NCI-H345 treated with DMSO at 0.1 percent for 48 hours (cell line): ENCODE measurements around the gene UQCR11.

Source experiments
- DNase-seq: peaks from one replicate; lab custom pipeline; 2025; ENCODE audit not compliant: unreplicated experiment; lab: John Stamatoyannopoulos, UW

Gene UQCR11

GRCh38 chr19:1571358-1571757 is 33.9 kb downstream of the UQCR11 start:
- no peak for DNase-seq

GRCh38 chr19:1570836-1571235 is 34.4 kb downstream of the UQCR11 start:
- DNase-seq = no peak

GRCh38 chr19:1569997-1570396 is 35.3 kb downstream of the UQCR11 start:
- no peak for DNase-seq

DNA sequence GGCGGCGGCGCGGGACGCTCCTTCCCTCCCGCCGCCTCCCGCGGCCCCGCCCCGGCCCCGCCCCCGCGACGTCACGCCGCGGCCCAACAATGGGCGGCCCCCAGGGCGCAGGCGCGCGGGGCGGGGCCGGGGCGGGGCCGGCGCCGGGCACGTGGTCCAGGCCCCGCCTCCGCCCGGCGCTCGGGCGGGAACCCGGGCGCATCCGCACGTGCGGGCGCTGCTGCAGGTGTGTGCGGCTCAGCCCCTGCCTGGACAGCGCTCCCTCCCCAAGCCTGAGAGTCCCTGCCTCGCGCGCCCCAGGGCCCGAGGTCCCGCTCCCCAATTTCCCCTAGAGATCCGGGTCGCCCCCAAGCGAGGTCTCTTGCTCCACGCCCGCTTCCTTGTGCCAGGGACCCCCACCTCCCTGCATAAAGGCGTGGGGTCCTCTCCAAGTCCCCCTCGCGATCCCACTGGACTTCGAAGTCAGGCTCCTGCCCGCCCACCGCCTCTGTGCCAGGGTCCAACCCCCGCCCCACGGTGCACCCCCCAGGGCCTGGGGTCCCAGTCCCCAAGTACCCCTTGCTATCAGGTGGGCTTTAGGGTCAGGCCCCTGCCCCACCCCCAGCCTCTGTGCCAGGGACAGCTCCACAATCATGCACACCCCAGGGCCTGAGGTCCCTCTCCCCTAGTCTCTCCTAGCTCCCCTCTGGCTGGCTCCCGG is 36.8 kb downstream of the UQCR11 start, which contains the start of gene MEX3D:
Gene MEX3D (minus strand): TSS at position 6 of the 700 bp plus-strand sequence. CDS start 267 bp downstream, outside the sequence.
- DNase-seq = no peak

- DNase-seq = no peak
These were observed 37.4 kb downstream of the UQCR11 start for GRCh38 chr19:1567848-1568227.

GRCh38 chr19:1567116-1567847 is 38.0 kb downstream of the UQCR11 start:
- DNase-seq = no peak

DNA sequence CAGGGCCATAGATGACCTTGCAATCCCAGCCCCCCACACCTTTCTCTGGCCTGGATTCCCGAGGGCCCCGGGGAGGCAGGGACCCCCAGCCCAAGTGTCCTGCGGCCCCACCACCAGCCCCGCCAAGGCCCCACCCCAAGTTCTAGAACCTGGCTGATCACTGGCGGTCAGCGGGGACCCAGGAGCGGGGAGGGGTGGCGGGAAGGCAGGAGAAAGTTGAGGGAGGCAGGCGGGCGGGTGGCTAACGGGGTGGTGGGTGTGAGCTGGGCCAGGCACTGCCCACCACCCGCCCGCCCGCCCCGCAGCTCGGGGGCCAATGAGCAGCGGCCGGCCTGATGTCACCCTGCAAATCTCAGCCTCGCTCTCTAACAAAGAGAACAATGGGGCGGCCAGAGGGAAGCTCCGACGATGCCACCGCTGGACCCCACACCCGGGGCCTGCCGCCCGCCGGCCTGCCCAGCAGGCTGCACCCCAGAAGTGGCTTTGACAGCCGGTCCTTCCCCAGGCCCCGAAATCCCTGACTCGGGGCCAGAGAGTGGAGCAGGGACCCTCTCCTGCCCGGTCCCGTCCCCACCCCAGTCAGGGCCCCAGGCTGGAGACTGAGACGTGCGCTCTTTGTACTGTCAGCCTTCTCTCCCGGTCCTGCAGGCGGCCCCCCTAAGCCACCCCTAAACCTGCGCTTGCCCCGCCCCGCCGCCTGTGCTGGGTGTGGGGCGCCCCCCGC is 38.7 kb downstream of the UQCR11 start:
- DNase-seq = peak; percentile 24

GRCh38 chr19:1563251-1563650 is 42.0 kb downstream of the UQCR11 start:
- DNase-seq = no peak

DNA sequence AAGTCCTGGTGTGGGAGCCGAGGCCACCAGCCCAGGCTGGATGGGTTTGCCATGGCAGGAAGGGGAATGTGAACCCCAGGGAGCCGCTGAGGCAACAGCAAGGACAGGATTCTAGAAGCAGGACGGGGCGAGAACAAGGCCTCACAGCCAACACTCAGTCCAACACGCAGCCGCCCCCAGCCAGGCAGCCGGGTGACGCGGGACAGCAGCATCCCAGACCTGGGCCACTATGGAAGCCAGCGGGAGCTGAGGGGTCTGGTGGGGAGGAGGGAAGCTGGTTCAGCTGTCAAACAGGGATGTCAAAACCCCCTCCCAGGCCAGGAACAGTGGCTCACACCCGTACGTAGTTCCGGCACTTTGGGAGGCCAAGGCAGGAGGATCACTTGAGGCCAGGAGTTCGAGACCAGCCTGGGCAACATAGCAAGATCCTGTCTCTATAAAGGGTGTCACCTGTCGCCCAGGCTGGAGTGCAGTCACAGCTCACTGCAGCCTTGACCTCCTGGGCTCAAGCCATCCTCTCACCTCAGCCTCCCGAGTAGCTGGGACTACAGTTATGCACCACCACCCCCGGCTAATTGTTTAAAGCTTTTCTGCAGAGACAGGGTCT is 43.9 kb downstream of the UQCR11 start:
- no peak for DNase-seq

- no peak for DNase-seq
These were observed 44.9 kb downstream of the UQCR11 start for GRCh38 chr19:1560286-1560882.

DNA sequence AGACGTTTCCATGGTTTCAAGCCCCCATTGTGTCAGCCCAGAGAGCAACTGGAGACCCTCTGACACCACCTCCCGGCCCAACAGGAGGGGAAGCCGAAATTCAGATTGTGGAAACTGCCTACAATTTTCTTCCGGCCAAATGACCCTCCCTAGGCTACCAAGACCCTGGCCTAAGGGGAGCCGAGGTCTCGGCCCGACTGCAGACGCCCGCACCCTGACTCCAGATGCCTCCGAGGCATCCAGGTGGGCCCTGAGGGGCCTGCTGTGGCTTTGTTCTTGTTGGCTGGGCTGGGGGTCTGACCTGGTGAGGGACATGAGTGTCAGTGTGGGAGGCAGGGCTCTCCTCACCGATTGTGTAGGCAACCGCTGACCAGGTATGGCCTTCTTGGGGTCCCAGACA is 46.7 kb downstream of the UQCR11 start:
- no peak for DNase-seq

DNA sequence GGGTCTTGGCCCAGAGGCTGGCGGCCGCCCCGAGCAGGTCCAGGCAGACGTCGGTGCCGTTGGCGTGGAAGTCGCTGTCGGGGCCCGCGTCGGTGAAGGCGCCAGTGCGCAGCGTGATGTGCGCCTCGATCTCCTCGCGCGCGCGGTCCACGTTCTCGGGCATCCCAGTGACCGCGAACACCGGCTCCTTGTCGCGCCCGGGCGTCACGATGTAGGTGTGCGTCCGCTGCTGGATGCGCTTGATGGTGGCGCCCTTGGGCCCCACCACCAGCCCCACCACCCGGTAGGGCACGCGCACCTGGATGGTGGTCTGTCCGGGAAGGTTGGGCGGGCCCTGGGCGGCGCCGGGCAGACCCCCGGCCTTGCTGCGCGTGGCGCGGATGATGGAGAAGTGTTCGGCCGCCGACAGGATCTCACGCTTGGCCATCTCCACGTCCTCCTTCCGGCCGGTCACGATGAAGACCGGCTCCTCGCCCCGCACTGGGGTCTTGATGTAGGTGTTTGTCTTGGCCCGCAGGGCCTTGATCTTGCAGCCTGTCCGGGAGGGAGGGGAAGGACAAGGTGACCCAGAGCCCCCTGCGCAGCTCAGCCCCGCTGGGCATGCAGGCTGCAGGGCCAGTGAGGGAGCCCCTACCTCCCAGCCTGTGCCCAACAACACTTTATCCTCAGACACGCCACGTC is 48.7 kb downstream of the UQCR11 start:
- no peak for DNase-seq

DNA sequence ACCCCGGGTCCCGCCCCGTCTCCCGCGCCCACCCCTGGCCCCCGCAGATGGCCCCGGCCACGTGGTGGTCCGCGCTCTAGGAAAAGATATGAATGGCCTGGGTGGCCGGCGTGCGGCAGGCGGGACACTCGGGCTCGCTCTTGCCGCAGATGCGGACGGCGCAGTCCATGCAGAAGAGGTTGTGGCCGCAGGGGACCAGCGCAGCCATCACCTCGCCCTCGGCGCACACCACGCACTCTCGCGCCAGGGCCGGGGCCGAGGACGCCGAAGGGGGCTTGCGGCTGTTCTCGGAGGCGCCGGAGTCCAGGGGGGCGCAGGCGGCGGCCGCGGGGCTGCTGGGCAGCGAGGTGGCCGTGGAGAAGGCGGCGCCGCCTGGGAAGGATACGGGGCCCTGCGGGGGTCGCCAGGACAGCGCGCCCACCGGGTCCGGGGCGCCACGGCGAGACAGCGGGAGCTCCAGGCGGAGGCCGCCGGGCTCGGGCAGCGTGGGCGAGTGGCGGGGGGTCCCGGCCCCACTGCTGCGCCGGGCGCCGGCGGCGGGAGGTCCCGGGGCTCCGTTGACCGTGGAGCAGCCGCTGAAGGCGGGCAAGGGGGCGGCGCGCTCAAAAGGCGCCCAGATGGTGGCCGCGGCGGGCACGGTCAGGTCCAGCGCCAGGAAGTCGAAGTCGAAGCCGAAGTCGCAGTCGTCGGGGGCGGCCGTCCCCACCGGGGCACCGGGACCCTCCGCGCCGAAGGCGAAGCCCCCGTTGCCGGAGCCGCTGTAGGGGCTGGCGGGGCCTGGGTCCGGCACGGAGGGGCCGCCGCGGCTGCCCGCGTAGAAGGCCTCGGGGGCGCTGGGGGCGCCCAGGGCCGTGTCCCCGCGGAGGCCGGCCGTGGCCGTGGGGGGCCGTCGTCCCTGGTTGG is 49.5 kb downstream of the UQCR11 start:
- DNase-seq = no peak

DNA sequence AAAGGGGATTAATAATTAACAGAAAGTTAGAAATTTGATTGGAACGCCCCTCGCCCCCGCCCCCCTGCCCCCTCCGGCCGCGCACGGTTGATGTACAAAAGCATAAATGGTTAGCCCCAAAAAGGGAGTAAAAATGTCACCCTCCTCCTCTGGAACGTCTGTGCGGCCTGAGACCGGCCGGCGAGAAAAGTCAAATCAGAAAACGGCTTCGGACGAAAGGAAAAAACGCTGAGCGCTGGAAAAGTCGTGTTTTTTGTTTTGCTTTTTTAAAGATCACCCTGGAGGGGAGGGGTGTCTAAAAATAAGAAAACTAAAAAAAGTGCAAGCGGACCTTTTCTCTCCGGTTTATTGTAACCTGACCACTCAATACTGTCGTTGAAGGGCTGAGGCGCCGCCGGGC is 50.3 kb downstream of the UQCR11 start:
- DNase-seq = no peak

- no peak for DNase-seq
These were observed 51.8 kb downstream of the UQCR11 start for GRCh38 chr19:1553415-1553814.

- no peak for DNase-seq
These were observed 53.9 kb downstream of the UQCR11 start for GRCh38 chr19:1551068-1552040.

DNA sequence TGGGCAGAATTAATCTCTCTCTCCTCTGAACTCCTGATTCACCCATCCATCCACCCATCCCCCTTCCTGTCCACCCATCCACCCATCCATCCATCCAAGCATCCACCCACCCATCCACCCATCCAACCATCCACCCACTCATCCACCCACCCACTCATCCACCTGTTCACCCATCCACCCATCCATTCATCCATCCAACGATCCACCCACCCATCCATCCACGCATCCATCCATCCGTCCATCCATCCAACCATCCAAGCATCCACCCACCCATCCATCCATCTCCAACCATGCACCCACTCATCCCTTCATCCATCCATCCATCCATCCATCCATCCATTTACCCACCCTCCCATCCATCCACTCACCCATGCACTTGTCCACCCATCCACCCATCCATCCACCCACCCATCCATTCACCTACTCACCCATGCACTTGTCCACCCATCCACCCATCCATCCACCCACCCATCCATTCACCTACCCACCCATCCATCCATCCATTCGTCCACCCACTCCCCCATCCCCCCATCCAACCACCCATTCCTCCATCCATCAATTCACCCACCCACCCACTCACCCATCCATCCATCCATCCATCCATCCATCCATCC is 55.8 kb downstream of the UQCR11 start:
- no peak for DNase-seq
